Thyroid gland (tissue), 4 donors: ENCODE results near the gene MEGF10.

ENCODE experiments used
- POLR2A ChIP-seq, 2 donors: fragments of 450-650 bp; IDR thresholded peaks; one replicate each; pipeline ENCODE4 v1.6.1; 2017; ENCODE audit warnings: antibody characterized with exemption in 2 of 2, mild to moderate bottlenecking in 2 of 2, moderate library complexity in 1 of 2
- TF ChIP-seq, protein P1 (sequence below), 6 experiments: fragments of 200-600 bp in 3 of 6; fragments of 450-650 bp in 3 of 6; sonication (generic) in 3 of 6; IDR thresholded peaks; one replicate each; pipeline ENCODE4 v1.5.1; 2016 to 2019; ENCODE audit warnings: antibody characterized with exemption in 6 of 6, mild to moderate bottlenecking in 2 of 6, inconsistent platforms in 1 of 6, moderate library complexity in 1 of 6

GRCh38 chr5:127386557-127386956 is 96.0 kb downstream of the MEGF10 start:
- TF ChIP-seq POLR2A (IDR thresholded peaks at IDR 0.05) = no peak
- TF ChIP-seq, protein P1, sequence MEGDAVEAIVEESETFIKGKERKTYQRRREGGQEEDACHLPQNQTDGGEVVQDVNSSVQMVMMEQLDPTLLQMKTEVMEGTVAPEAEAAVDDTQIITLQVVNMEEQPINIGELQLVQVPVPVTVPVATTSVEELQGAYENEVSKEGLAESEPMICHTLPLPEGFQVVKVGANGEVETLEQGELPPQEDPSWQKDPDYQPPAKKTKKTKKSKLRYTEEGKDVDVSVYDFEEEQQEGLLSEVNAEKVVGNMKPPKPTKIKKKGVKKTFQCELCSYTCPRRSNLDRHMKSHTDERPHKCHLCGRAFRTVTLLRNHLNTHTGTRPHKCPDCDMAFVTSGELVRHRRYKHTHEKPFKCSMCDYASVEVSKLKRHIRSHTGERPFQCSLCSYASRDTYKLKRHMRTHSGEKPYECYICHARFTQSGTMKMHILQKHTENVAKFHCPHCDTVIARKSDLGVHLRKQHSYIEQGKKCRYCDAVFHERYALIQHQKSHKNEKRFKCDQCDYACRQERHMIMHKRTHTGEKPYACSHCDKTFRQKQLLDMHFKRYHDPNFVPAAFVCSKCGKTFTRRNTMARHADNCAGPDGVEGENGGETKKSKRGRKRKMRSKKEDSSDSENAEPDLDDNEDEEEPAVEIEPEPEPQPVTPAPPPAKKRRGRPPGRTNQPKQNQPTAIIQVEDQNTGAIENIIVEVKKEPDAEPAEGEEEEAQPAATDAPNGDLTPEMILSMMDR (IDR thresholded peaks at IDR 0.05) = no peak
